ENCODE data around the gene SREBF1. TPM values are rescaled to one million over a fixed set of nuclear protein-coding genes. Genes with fewer than 3 reads are reported as not detected.

Gene SREBF1
- total and polyA plus RNA-seq, 5 donors = 28.7 to 45.7 (median 40.5) TPM

- Histone ChIP-seq H3K27ac (ENCODE audit: low read length) (peak overlapping the region; percentile 19), H3K27me3 (ENCODE audit: control insufficient read depth, insufficient read depth) (no peaks in the 10 kb centered on the region), H3K4me3 (ENCODE audit: low read length) (no peak overlapping the region), H3K9me3 (ENCODE audit: control insufficient read depth, low read length) (no peaks in the 10 kb centered on the region), H3K4me1 (ENCODE audit: control insufficient read depth, insufficient read depth, low read length) (no peaks in the 10 kb centered on the region)
- intact Hi-C loops (cut with DNase I) = loop anchor here in 3 of 4 donors (5.0 to 10.0 kb wide), 4 partner anchors 43 to 130 kb away; partner anchors contain the start of gene RAI1 (in 1 of the 3)
- DNase-seq = no peak
- no peak for ATAC-seq
- 78% methylated on average over 20 of the region's 20 CpGs for WGBS
These were observed 22.4 kb downstream of the SREBF1 start for GRCh38 chr17:17814162-17815061.

- intact Hi-C loops (cut with DNase I) = loop anchor here in 3 of 4 donors (5.0 to 10.0 kb wide), 4 partner anchors 44 to 129 kb away; partner anchors contain the start of gene RAI1 (in 1 of the 3)
- Histone ChIP-seq H3K4me3 (ENCODE audit: low read length) (no peak overlapping the region), H3K9me3 (ENCODE audit: control insufficient read depth, low read length) (no peaks in the 10 kb centered on the region), H3K4me1 (ENCODE audit: control insufficient read depth, insufficient read depth, low read length) (no peaks in the 10 kb centered on the region), H3K27me3 (ENCODE audit: control insufficient read depth, insufficient read depth) (no peaks in the 10 kb centered on the region), H3K27ac (ENCODE audit: low read length) (no peak overlapping the region)
- 86% methylated on average over 16 of the region's 16 CpGs for WGBS
- ATAC-seq (no peak), DNase-seq (no peak)
These were observed 23.1 kb downstream of the SREBF1 start for GRCh38 chr17:17813725-17814095.

GRCh38 chr17:17813055-17813724, 23.6 kb downstream of the SREBF1 start:
- no peak overlapping the region for H3K27ac ChIP-seq (ENCODE audit: low read length)
- H3K4me1 ChIP-seq (ENCODE audit: control insufficient read depth, insufficient read depth, low read length) = no peaks in the 10 kb centered on the region
- no peaks in the 10 kb centered on the region for H3K27me3 ChIP-seq (ENCODE audit: control insufficient read depth, insufficient read depth)
- intact Hi-C loops (cut with DNase I) = loop anchor here in 3 of 4 donors (5.0 to 10.0 kb wide), 4 partner anchors 44 to 128 kb away; partner anchors contain the start of gene RAI1 (in 1 of the 3)
- no peaks in the 10 kb centered on the region for H3K9me3 ChIP-seq (ENCODE audit: control insufficient read depth, low read length)
- DNase-seq = peak in 1 of 3 donors; percentile 64
- H3K4me3 ChIP-seq (ENCODE audit: low read length) = no peak overlapping the region
- 92% methylated on average over 25 of the region's 25 CpGs for WGBS
- ATAC-seq = no peak

GRCh38 chr17:17812211-17813054, 24.4 kb downstream of the SREBF1 start:
- Histone ChIP-seq H3K9me3 (ENCODE audit: control insufficient read depth, low read length) (no peaks in the 10 kb centered on the region), H3K4me1 (ENCODE audit: control insufficient read depth, insufficient read depth, low read length) (no peaks in the 10 kb centered on the region), H3K27me3 (ENCODE audit: control insufficient read depth, insufficient read depth) (no peaks in the 10 kb centered on the region), H3K27ac (ENCODE audit: low read length) (no peak overlapping the region), H3K4me3 (ENCODE audit: low read length) (no peak overlapping the region)
- WGBS = 53% methylated on average over 59 of the region's 59 CpGs
- DNase-seq = peak; percentile 77 to 93 (median 92)
- ATAC-seq = peak; percentile 32 to 53
- intact Hi-C loops (cut with DNase I) = loop anchor here in 3 of 4 donors (5.0 to 10.0 kb wide), 4 partner anchors 45 to 128 kb away; partner anchors contain the start of gene RAI1 (in 1 of the 3)

GRCh38 chr17:17811381-17812210, 25.2 kb downstream of the SREBF1 start:
- H3K27ac ChIP-seq (ENCODE audit: low read length) = peak overlapping the region; percentile 6
- H3K27me3 ChIP-seq (ENCODE audit: control insufficient read depth, insufficient read depth) = no peaks in the 10 kb centered on the region
- 26% methylated on average over 15 of the region's 15 CpGs for WGBS
- ATAC-seq (no peak), DNase-seq (peak in 1 of 3 donors; percentile 68)
- H3K9me3 ChIP-seq (ENCODE audit: control insufficient read depth, low read length) = no peaks in the 10 kb centered on the region
- intact Hi-C loops (cut with DNase I) = loop anchor here in 3 of 4 donors (5.0 to 10.0 kb wide), 4 partner anchors 46 to 127 kb away; partner anchors contain the start of gene RAI1 (in 1 of the 3)
- no peak overlapping the region for H3K4me3 ChIP-seq (ENCODE audit: low read length)
- no peaks in the 10 kb centered on the region for H3K4me1 ChIP-seq (ENCODE audit: control insufficient read depth, insufficient read depth, low read length)

GRCh38 chr17:17810895-17811248, 25.9 kb downstream of the SREBF1 start:
- ATAC-seq = no peak
- Histone ChIP-seq H3K27me3 (ENCODE audit: control insufficient read depth, insufficient read depth) (no peaks in the 10 kb centered on the region), H3K9me3 (ENCODE audit: control insufficient read depth, low read length) (no peaks in the 10 kb centered on the region), H3K4me1 (ENCODE audit: control insufficient read depth, insufficient read depth, low read length) (no peaks in the 10 kb centered on the region), H3K4me3 (ENCODE audit: low read length) (no peak overlapping the region), H3K27ac (ENCODE audit: low read length) (no peak overlapping the region)
- intact Hi-C loops (cut with DNase I) = loop anchor here in 3 of 4 donors (5.0 to 10.0 kb wide), 4 partner anchors 46 to 126 kb away; partner anchors contain the start of gene RAI1 (in 1 of the 3)
- no peak for DNase-seq
- 70% methylated on average over 27 of the region's 27 CpGs for WGBS

GRCh38 chr17:17810084-17810894, 26.5 kb downstream of the SREBF1 start:
- Histone ChIP-seq H3K4me1 (ENCODE audit: control insufficient read depth, insufficient read depth, low read length) (no peaks in the 10 kb centered on the region), H3K4me3 (ENCODE audit: low read length) (peak overlapping the region; percentile 14), H3K9me3 (ENCODE audit: control insufficient read depth, low read length) (no peaks in the 10 kb centered on the region), H3K27me3 (ENCODE audit: control insufficient read depth, insufficient read depth) (no peaks in the 10 kb centered on the region), H3K27ac (ENCODE audit: low read length) (peak overlapping the region; percentile 77)
- intact Hi-C loops (cut with DNase I) = loop anchor here in 3 of 4 donors (5.0 to 10.0 kb wide), 4 partner anchors 47 to 125 kb away; partner anchors contain the start of gene RAI1 (in 1 of the 3)
- 30% methylated on average over 68 of the region's 68 CpGs for WGBS
- ATAC-seq (peak; percentile 58 to 66), DNase-seq (peak; percentile 72 to 89 (median 88))

GRCh38 chr17:17809531-17810083, 27.2 kb downstream of the SREBF1 start:
- H3K27me3 ChIP-seq (ENCODE audit: control insufficient read depth, insufficient read depth) = no peaks in the 10 kb centered on the region
- peak overlapping the region; percentile 77 for H3K27ac ChIP-seq (ENCODE audit: low read length)
- 55% methylated on average over 52 of the region's 52 CpGs for WGBS
- ATAC-seq (peak; percentile 0), DNase-seq (no peak)
- no peaks in the 10 kb centered on the region for H3K9me3 ChIP-seq (ENCODE audit: control insufficient read depth, low read length)
- no peaks in the 10 kb centered on the region for H3K4me1 ChIP-seq (ENCODE audit: control insufficient read depth, insufficient read depth, low read length)
- peak overlapping the region; percentile 14 for H3K4me3 ChIP-seq (ENCODE audit: low read length)
- intact Hi-C loops (cut with DNase I) = loop anchor here in 3 of 4 donors (5.0 to 10.0 kb wide), 4 partner anchors 48 to 125 kb away; partner anchors contain the start of gene RAI1 (in 1 of the 3)
